Activated CD4-positive, CD25-positive, alpha-beta regulatory T cell treated with anti-CD3 and anti-CD28 coated beads, Interleukin-2, amount 50 U/mL, for 16 hours (primary cell): ENCODE data around the gene SH2B3.

Source experiments
- DNase-seq: peaks from one replicate; pipeline ENCODE4 v3.0.0-alpha.2; 2020; ENCODE audit warnings: low read depth, low spot score

Gene SH2B3

DNA sequence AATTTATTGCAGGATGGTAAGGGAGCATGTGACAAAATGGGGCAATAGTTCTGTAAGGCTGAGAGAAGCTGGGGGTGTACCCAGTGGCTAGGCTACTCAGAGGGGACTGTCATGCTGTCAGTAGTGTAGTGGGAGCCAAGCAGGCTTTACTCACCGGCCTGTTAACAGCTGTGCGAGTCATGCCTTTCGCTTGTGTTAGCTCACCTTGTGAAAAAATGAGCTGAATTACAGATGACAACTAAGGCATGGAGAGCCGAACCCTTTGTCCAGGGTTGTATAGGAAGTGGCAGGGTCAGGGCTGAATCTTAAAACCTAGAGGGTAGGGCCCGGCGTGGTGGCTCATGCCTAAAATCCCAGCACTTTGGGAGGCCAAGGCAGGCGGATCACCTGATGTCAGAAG lies 37.9 kb downstream of the SH2B3 start:
- DNase-seq = no peak

- no peak for DNase-seq
Observed at GRCh38 chr12:111444314-111444924, 38.7 kb downstream of the SH2B3 start.

GRCh38 chr12:111444925-111445725 lies 39.4 kb downstream of the SH2B3 start:
- DNase-seq = peak; percentile 65

DNA sequence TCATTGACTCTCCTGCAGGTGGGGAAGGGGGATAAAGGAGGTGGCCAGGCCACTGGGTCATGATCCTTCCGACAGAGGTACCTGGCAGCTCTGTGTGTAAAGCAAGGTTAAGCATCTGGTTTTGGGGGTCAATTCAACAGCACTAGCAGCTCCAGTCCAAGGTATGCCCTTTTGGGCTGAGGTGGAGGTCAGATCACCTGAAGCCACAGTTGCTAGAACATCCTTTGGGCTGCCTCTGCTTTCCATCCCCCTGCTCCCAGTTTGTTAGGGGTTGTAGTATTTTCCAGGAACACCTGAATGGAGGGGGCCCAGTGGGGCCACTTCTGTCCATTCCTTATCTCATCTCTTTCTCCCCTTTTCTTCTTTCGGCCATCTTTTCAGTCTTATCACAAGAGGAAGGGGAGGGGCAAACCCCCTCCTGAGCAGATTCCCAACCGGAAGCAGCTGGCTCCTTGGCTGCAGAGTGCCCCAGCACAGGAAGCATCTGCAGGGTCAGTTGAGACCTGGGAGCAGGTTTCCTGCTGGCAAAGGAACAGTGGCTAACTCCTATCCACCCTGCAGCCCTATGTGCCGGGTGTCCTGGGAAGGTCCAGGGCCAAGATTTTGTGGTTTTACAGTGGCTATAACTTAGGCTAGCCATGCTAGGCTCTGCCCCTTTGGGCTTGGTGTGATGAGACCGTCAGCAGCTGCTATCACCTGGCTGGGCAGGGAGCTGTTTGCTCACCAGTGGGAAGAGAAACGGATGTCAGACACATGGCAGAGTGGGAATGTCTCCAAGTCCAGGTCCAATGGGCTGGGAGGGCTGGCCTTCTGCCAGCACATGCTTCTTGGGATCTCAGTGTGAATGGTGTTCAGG lies 40.2 kb downstream of the SH2B3 start:
- DNase-seq = no peak

GRCh38 chr12:111446631-111447570 lies 41.2 kb downstream of the SH2B3 start:
- no peak for DNase-seq

DNA sequence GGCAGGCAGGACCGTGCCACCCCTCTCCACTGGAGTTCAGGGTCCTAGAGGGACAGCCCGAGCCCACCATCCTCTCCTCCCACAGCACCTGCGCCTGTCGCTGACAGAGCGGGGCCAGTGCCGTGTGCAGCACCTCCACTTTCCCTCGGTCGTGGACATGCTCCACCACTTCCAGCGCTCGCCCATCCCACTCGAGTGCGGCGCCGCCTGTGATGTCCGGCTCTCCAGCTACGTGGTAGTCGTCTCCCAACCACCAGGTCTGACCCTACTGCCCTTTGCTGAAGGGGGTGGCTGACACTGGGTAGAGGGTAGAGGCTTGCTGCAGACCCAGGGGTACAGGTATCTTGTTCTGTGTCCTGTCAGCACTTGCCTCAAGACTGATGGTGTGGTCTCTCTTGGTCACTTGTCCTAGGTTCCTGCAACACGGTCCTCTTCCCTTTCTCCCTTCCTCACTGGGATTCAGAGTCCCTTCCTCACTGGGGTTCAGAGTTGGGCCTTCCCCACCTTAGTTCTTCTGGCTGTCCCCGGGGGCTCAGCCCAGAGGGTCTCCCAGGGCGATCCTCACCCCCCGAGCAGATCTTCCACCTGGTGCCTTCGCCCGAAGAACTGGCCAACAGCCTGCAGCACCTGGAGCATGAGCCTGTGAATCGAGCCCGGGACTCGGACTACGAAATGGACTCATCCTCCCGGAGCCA lies 42.0 kb downstream of the SH2B3 start:
- no peak for DNase-seq

GRCh38 chr12:111448266-111448830 lies 42.6 kb downstream of the SH2B3 start:
- no peak for DNase-seq

DNA sequence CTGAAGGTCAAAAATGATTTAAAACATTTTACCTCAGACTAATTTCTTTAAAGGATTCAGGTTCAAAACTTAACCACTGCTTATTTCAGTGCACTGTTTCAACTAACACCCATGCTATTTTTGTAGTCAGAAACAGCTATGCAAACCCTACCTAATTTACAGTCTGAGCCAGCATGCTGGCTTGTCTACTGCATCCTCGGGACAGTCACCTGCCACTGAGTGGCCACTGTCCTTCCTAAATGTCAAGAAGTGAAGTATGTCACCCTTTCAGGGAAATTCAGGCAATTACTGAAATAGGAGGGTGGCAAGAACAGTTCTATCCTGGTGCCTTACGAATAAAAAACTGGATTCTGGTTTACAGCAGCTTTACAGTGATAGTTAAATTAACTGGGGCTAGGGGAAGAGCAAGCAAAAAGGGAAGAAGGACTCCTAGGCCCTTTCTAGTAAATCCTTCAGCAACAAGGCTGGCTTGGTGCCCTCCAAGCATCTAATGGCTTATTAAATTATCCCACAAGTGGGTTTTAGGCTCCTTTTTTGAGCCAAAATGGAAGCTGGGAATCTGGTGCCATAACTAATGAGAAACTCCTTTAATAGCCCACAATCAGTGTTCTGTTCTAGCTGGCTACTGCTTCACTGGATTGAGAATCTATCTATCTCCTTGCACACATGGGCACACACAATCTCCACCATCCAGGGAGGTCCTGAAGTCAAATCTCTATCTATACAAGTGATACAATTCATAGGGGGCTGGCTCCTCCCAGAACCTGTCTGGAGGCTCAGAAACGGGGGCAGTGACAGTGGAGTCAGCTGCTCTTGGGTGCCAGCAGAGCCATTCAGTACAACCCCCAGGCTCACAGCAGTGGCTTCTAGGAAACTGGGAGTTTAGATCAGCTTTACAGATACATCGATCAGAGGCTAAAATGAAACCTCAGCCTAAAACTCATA lies 43.4 kb downstream of the SH2B3 start:
- DNase-seq = no peak

GRCh38 chr12:111450676-111451075 lies 45.0 kb downstream of the SH2B3 start:
- DNase-seq = no peak

GRCh38 chr12:111451232-111451631 lies 45.5 kb downstream of the SH2B3 start:
- DNase-seq = no peak

- no peak for DNase-seq
Observed at GRCh38 chr12:111451649-111452129, 46.0 kb downstream of the SH2B3 start.

- no peak for DNase-seq
Observed at GRCh38 chr12:111453071-111453989, 47.6 kb downstream of the SH2B3 start.

DNA sequence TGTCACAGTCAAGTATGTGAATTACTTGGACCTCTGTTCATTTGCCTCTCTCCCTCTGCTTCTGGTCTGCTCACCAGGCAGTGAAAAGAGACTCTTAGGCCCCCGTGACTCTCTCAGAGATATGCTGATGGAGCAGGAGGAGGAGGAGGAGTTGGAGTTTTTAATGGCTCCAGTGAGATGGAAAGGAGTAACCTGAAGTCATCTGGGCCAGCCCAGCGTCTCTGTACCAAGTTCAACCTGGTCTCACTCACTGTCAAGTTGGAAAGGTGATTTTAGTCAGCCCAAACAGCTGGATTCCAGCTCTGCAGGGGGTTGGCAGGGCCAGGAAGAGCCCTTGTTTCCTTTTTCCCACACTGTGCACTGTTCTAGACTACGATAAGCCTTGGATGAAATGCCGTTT lies 48.6 kb downstream of the SH2B3 start:
- DNase-seq = no peak

DNA sequence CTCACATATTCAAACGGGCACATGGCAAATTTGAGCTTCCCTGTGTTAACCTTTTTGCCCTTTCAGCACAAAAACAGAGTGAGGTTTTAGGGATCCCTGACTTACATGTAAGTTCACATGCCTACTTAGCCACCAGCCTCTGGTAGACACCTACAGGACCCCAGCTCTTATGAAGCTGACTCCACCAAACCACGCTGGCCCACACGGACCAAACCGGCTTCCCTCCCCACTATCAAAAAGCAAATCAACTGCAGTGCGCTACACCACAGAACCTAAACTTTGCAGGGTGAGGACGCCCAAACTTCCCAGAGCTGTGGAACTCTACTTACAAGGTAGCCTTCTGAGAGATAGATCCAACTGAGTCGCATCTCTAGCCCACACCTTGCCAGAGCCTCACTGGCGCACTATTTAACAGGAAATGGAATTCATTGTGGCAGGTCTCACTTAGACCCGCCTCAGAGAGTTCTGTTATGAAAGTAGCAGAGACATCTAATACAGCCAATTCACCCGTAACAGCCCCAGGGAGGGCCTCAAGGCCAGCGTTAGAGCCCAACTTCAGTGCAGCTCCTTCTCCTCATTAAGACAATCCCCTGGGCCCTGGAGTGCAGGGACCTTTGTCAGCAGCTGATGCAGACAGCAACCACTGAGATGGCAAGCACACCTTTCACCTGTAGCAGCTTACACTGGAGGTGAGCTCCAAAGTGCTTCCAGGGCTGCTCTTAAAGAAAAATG lies 49.2 kb downstream of the SH2B3 start:
- DNase-seq = no peak

GRCh38 chr12:111455448-111456320 lies 50.0 kb downstream of the SH2B3 start:
- no peak for DNase-seq

- no peak for DNase-seq
Observed at GRCh38 chr12:111457071-111457470, 51.3 kb downstream of the SH2B3 start.
